Smooth muscle cell (in vitro differentiated cells): ENCODE data around the gene RAP1GAP2. TPM values are rescaled to one million over a fixed set of nuclear protein-coding genes. Genes with fewer than 3 reads are reported as not detected.

Experiments
- DNase-seq: peaks from one replicate; lab custom pipeline; 2025; ENCODE audit not compliant: unreplicated experiment; lab: John Stamatoyannopoulos, UW
- H2AFZ ChIP-seq: fragments of 200-600 bp; sonication (generic); 2 replicates; pipeline ENCODE4 v1.6.0; 2016; ENCODE audit warnings: antibody characterized with exemption, low read depth, mild to moderate bottlenecking
- H3F3A ChIP-seq: fragments of 200-600 bp; sonication (generic); 2 replicates; pipeline ENCODE4 v1.6.0; 2017; ENCODE audit warnings: antibody characterized with exemption, low read depth
- H3K27ac ChIP-seq: fragments of 200-600 bp; sonication (generic); 2 replicates; pipeline ENCODE4 v1.5.1; 2016; ENCODE audit warnings: low read depth, mild to moderate bottlenecking
- H3K27me3 ChIP-seq: fragments of 200-600 bp; sonication (generic); 2 replicates; pipeline ENCODE4 v1.6.1; 2016; ENCODE audit warnings: low read depth, mild to moderate bottlenecking
- H3K36me3 ChIP-seq: fragments of 200-600 bp; sonication (generic); 2 replicates; pipeline ENCODE4 v1.5.1; 2016; ENCODE audit warnings: low read depth
- H3K4me1 ChIP-seq: fragments of 200-600 bp; sonication (generic); 2 replicates; pipeline ENCODE4 v1.5.1; 2016; ENCODE audit warnings: low read depth
- H3K4me2 ChIP-seq: fragments of 200-600 bp; sonication (generic); 2 replicates; pipeline ENCODE4 v1.6.0; 2016; ENCODE audit warnings: mild to moderate bottlenecking
- H3K4me3 ChIP-seq: fragments of 200-600 bp; sonication (generic); 2 replicates; pipeline ENCODE4 v1.5.1; 2016; ENCODE audit warnings: mild to moderate bottlenecking
- H3K79me2 ChIP-seq: fragments of 200-600 bp; sonication (generic); 2 replicates; pipeline ENCODE4 v1.6.0; 2016; ENCODE audit warnings: low read depth, mild to moderate bottlenecking
- H3K9ac ChIP-seq: fragments of 200-600 bp; sonication (generic); 2 replicates; pipeline ENCODE4 v1.6.0; 2016; ENCODE audit warnings: low read depth
- H3K9me3 ChIP-seq: fragments of 200-600 bp; sonication (generic); replicated peaks from 2 replicates; pipeline ENCODE4 v1.5.1; 2016; ENCODE audit warnings: low read depth
- H4K20me1 ChIP-seq: fragments of 200-600 bp; sonication (generic); 2 replicates; pipeline ENCODE4 v1.6.0; 2016; ENCODE audit warnings: low read depth
- CTCF ChIP-seq: fragments of 200-600 bp; sonication (generic); IDR thresholded peaks from 2 replicates; pipeline ENCODE4 v1.5.1; 2017; ENCODE audit warnings: borderline replicate concordance, mild to moderate bottlenecking, antibody characterized with exemption; ENCODE audit not compliant: insufficient read depth, poor library complexity, severe bottlenecking
- WGBS: methylation state at CpG from one replicate; pipeline ENCODE4 v1.1.7; 2016; ENCODE audit warnings: low lambda C conversion rate; 5-methylcytosine and 5-hydroxymethylcytosine counted together
- polyA plus RNA-seq: library from polyadenylated mRNA; unstranded; fragments of >200 nt; fragmentation: Nextera tagmentation; extraction: Ambion mirVana; gene quantifications from 2 replicates; pipeline ENCODE4 v1.2.1, GENCODE V29; 2016
- total RNA-seq: library from RNA; depleted of rRNA; stranded (reverse); fragments of >200 nt; gene quantifications from 2 replicates; pipeline ENCODE4 v1.2.3, GENCODE V29; 2014

The RAP1GAP2 gene
- total and polyA plus RNA-seq, 2 experiments from 2014 or later = 0.31 to 0.99 TPM

GRCh38 chr17:2869604-2870003 lies 73.4 kb downstream of the RAP1GAP2 start:
- no peak overlapping the region for H3K27ac ChIP-seq
- H3F3A ChIP-seq = no peaks in the 10 kb centered on the region
- TF ChIP-seq CTCF = no peak
- H2AFZ ChIP-seq = no peak overlapping the region
- H3K27me3 ChIP-seq = no peaks in the 10 kb centered on the region
- no peak overlapping the region for H3K4me2 ChIP-seq
- H3K36me3 ChIP-seq = no peaks in the 10 kb centered on the region
- 89% methylated on average over 13 of the region's 13 CpGs for WGBS
- DNase-seq = no peak
- no peak overlapping the region for H3K4me3 ChIP-seq
- H3K4me1 ChIP-seq = peaks cover 14% of the 10 kb centered on the region
- no peaks in the 10 kb centered on the region for H3K9me3 ChIP-seq
- H3K79me2 ChIP-seq = no peaks in the 10 kb centered on the region
- no peaks in the 10 kb centered on the region for H4K20me1 ChIP-seq
- no peak overlapping the region for H3K9ac ChIP-seq

- TF ChIP-seq CTCF = no peak
- no peak overlapping the region for H2AFZ ChIP-seq
- 89% methylated on average over 7 of the region's 7 CpGs for WGBS
- H3K27ac ChIP-seq = no peak overlapping the region
- no peaks in the 10 kb centered on the region for H3K27me3 ChIP-seq
- H3K9ac ChIP-seq = no peak overlapping the region
- no peaks in the 10 kb centered on the region for H3K79me2 ChIP-seq
- no peak for DNase-seq
- H3K36me3 ChIP-seq = no peaks in the 10 kb centered on the region
- peaks cover 14% of the 10 kb centered on the region for H3K4me1 ChIP-seq
- H3K4me3 ChIP-seq = no peak overlapping the region
- no peaks in the 10 kb centered on the region for H4K20me1 ChIP-seq
- no peak overlapping the region for H3K4me2 ChIP-seq
- no peaks in the 10 kb centered on the region for H3K9me3 ChIP-seq
- H3F3A ChIP-seq = no peaks in the 10 kb centered on the region
Measured at GRCh38 chr17:2871205-2871604, 75.0 kb downstream of the RAP1GAP2 start.

GRCh38 chr17:2871720-2872119 lies 75.5 kb downstream of the RAP1GAP2 start:
- Histone ChIP-seq H3K4me3 (no peak overlapping the region), H3K4me1 (peaks cover 14% of the 10 kb centered on the region), H3K36me3 (no peaks in the 10 kb centered on the region), H3K79me2 (no peaks in the 10 kb centered on the region), H3K9me3 (no peaks in the 10 kb centered on the region), H3K4me2 (no peak overlapping the region), H3K27ac (no peak overlapping the region), H3F3A (no peaks in the 10 kb centered on the region), H3K9ac (no peak overlapping the region), H4K20me1 (no peaks in the 10 kb centered on the region), H2AFZ (no peak overlapping the region), H3K27me3 (no peaks in the 10 kb centered on the region)
- no peak for DNase-seq
- WGBS = 84% methylated on average over 9 of the region's 9 CpGs
- no peak for TF ChIP-seq CTCF

- no peaks in the 10 kb centered on the region for H3K27me3 ChIP-seq
- H3F3A ChIP-seq = no peaks in the 10 kb centered on the region
- H3K79me2 ChIP-seq = no peaks in the 10 kb centered on the region
- no peak overlapping the region for H2AFZ ChIP-seq
- no peaks in the 10 kb centered on the region for H3K9me3 ChIP-seq
- no peak overlapping the region for H3K4me3 ChIP-seq
- peaks cover 14% of the 10 kb centered on the region for H3K4me1 ChIP-seq
- WGBS = 46% methylated on average over 8 of the region's 8 CpGs
- H4K20me1 ChIP-seq = no peaks in the 10 kb centered on the region
- DNase-seq = no peak
- no peak for TF ChIP-seq CTCF
- H3K4me2 ChIP-seq = no peak overlapping the region
- H3K9ac ChIP-seq = no peak overlapping the region
- no peak overlapping the region for H3K27ac ChIP-seq
- H3K36me3 ChIP-seq = no peaks in the 10 kb centered on the region
Measured at GRCh38 chr17:2872282-2872681, 76.0 kb downstream of the RAP1GAP2 start.
